HG02571 (cell line): ENCODE data around the gene BORA.
A peak's percentile ranks its signal among the peaks of the same experiment; 100 is the strongest.
"Not testable (repeated sequence)": the region's sequence is repeated elsewhere in the genome, so short reads cannot be mapped to it uniquely, and the experiment has no call there.

Experiments used
- ATAC-seq: cut with Tn5 transposase; IDR thresholded peaks from one replicate; pipeline ENCODE4 v1.9.1; 2021; ENCODE audit warnings: mild to moderate bottlenecking, moderate library complexity; ENCODE audit not compliant: unreplicated experiment

BORA gene

DNA sequence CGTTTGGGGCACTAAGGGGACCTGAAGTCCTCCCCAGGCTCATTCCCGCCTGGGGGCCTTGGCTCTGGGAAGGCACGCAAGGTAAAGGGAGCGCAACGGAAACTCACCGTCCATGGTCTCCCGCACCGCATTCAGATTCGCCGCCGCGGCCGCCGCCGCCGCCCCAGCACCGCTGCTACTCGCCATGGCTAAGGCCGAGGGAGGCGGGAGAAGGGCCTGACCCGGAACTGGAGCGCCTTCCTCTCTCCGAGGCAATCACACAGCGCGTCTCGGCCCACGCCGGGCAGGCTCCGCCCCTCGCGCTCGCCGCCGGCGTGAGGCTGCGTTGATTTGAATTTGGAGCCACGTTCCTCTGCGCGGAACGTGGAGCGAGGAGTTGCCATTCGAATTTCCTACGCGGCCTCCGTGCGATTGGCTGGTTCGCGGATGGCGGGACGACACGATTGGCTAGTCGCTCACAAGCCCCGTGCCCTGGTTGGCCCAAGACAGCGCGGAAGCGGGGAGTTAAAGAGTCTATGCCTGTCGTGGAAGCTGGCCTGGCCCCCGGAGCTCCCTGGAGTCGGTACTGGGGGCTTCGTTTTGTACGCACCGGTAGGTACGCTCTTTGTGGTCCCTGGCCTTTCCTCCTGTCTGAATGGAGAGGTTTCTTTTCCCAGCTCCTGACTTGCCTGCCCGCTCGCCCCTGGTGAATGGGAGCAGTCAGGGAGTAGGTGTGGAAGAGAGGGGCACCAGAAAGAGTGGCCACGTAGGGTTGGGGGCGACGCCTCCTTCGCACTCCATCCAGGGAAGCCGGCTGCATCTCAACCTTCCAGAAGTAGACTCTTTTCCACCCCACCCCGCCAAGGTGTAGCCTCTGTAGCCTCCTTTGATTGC, at the start of gene BORA, which contains the start of gene MZT1:
Gene BORA, plus strand, starts transcription at position 507 of the 873 bp plus-strand sequence. CDS start 1,018 bp downstream, outside the sequence.
Gene MZT1, minus strand, starts transcription at position 213 of the 873 bp plus-strand sequence. Its CDS starts 27 bp downstream, at position 186.
- peak; percentile 96 for ATAC-seq

DNA sequence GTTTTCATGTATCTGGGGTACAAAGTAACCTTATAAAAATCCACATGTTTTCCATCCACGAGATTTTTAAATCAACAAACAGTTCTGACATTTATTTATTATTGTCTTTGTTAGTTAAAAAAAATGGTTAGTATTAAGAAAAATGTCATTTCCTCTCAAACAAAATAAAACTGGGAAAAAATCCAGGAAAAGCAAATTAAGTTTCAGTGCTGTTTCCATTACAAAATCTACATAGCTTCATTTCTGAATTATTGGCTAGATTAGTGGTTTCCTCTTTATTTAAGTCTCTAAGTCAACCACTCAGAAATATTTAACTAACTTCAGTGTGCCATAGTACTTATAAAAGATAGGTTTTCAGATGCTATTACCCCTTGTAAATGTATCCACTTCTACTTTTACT, 49.4 kb upstream of the BORA start:
- no peak for ATAC-seq

DNA sequence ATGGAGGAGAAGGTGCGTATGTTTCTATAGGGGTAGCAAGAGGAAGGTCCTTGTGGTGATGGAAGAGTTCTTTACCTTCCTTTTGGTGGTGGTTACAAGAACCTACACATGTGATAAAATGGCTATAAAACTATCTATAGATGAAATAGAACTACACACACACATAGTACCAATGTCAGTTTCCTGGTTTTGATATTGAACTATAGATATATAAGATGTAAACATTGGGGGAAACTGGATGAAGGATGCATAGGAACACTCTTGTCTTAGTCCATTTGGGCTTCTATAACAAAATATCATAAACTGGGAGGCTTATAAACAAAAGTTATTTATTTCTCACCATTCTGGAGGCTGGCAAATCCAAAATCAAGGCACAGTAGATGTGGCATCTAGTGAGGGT, 47.4 kb upstream of the BORA start:
- ATAC-seq = no peak

DNA sequence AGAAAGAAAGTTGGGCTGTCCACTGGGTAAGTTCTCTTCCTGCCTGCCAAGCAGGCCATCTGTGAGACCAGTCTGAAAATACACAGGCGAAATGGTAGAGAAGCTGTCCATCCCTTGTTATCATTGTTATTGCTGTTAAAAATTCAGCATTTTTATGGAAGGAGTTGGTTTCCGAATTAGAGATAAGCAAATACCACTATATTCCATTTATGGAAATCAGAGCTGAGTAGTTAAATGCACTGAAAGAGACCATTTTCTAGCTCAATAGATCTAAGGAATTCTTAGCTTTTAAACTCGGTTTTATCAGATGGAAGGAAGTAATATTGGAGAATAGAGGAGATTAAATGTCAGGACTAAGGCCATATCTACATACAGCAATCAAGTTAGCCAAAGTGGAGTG, 41.0 kb upstream of the BORA start:
- no peak for ATAC-seq

DNA sequence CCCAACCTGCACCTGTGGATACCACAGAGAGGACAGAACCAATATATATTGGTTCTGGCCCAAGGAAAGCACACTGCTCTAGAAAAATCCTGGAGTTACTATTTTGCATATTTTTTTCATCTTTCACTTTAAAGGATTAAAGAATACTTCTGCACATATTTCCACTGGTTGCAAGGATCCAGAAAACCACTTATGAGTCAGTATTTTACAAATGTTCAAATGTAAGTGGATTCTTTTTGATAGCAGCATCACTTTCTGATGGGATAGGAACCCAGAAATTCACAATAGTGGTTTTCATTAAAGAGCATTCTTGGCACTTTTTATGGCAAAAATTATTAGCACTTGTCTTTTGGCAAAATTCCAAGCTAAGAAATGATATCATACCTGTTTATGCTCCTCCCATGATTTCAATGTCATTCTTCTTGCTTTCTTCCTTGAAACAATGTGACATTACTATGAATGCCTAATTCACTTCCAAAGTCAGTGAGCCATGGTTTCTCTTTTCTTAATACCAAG, 38.5 kb upstream of the BORA start:
- no peak for ATAC-seq

DNA sequence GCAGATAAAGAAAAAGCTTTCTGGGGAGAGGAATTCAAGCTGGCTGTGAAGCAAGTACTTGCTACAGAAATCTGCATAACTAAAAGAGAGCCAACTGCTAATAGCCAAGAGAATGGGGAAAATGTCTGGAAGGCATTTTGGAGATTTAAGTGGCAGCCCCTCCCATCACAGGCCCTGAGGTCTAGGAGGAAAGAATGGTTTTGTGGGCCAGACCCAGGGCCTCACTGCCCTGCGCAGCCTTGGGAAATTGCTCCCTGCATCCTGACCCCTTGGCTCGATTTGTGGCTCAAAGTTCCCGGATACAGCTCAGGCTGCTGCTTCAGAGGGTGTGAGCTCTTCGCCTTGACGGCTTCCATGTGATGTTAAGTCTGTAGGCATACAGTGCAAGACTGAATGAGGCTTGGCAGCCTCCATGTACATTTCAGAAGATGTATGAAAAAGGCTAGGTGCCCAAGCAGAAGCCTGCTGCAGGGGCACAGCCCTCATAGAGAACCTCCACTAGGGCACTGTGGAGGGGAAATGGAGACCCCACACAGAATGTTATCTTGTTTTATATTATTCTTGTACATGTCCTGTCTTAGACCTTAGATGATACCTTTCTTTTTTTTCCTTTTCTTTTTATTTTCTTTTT, 34.7 kb upstream of the BORA start:
- ATAC-seq = no peak

DNA sequence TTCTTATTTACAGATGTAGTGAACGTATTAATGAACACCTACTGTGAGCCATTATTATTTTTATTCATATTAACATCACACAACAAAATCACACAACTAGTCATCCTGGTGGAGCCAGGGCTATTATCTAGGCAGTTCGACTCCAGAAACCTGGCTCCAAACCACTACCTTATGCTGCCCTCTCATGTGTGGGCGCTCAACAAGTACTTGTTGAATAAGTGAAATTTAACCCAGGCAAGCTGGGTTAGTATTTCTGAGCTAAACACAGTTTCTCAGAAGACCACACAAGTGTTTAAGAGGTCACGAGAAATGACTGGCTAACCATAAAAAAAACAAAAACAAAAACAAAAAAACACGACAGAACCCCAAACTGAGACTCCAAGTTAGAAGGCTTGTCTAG, 33.9 kb upstream of the BORA start:
- no peak for ATAC-seq

DNA sequence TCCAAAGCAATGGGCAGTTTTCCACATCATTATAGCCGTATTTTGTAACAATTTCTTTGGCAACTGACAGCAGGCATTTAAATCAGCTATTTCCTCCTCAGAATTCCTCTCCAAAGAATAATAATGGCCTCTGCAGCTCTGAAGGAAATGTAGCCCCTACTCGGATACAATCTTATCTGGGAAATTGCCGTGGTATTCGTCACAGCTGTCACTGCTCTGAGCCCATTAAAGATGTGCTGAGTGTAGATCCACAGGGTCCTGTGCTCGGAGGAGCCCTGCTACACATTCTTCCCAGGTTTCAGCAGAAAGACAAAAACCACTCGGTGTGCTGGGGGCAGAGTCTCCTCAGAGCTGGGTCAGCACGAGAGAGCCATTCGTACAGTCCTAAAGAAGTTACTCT, 33.4 kb upstream of the BORA start:
- ATAC-seq = no peak

DNA sequence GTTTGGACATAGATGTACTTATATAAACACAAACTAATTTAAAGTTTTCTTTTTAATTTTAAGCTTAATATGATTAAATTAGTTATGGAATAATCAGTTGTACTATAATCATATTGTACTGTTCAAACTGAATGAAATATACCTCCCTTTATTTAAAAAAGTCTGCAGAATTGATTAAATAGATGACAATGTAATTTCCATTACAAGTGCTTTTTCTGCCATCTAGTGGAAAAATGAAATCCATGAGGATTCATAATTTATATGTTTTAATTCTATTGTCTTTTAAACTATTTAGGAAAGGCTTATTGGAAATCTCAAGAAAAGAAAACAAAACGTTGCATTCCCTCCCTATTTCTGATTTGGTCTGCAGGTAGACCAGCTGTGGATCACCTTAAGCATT, 31.1 kb upstream of the BORA start:
- ATAC-seq = no peak

DNA sequence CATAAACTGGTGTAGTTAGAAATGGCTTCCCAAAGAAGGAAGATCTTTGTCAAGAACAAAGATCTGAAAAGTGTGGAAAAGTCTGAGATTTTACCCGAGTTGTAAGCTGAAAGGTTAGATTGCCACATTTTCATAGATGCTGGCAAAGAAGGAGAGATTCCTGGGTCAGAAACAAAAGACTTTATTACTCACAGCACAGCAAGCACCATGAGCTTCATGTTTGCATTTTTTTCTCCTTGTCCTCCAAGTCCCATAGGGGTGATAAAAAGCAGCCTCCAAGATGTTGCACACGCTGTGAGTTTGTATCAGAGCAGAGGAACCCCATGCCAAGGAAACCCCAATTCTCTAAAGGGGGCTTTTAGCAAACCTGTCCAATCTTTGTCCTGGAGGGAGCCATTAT, 29.6 kb upstream of the BORA start:
- no peak for ATAC-seq

DNA sequence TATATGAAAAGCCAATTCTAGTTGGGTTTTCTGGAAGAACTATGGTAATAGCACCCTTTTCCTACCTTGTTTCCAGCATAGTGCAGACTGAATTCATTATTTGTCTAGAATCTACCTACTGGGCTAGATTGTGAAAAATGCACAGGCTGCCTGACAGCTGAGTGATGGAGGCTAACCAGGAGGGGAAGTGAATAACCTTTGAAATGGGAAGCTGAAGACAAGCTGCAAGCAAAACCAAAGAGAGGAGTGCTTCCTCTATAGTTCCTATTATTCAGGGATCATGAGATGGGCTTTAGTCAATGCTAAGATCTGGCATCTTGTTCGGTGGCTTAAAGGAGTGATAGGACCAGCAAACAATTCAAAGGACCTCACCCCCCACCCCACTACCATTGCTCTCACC, 27.2 kb upstream of the BORA start:
- no peak for ATAC-seq

DNA sequence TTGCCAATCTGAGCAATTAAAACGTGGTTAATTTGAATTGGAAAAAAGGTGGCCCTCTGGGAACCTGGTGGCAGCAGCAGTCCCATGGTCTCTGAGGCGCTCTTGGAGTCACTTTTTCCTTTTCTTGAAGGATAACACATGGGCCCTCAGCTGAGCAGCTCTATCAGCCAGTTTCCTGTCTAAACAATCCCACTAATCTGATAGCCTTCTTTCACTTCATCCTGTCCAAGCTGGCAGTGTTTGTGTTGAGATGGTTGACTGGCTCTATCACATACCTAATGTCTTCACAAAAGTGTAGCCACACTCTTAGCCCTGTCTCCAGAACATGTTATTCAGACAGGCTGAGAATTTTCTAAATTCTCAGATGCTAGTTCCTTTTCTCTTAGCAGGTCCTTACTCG, 10.9 kb upstream of the BORA start:
- no peak for ATAC-seq

DNA sequence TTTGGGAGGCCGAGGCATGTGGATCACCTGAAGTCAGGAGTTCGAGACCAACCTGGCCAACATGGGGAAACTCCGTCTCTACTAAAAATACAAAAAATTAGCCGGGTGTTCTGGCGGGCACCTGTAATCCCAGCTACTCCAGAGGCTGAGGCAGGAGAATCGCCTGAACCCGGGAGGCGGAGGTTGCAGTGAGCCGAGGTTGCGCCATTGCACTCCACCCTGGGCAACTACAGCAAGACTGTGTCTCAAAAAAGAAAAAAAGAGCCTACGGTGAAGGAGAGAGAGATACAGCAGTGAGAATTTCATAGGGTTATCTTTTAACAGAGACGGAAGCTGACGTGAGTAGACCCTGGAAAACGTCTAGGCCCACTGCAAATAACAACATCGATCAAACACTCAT, 1.5 kb upstream of the BORA start:
- ATAC-seq = not testable (repeated sequence)

DNA sequence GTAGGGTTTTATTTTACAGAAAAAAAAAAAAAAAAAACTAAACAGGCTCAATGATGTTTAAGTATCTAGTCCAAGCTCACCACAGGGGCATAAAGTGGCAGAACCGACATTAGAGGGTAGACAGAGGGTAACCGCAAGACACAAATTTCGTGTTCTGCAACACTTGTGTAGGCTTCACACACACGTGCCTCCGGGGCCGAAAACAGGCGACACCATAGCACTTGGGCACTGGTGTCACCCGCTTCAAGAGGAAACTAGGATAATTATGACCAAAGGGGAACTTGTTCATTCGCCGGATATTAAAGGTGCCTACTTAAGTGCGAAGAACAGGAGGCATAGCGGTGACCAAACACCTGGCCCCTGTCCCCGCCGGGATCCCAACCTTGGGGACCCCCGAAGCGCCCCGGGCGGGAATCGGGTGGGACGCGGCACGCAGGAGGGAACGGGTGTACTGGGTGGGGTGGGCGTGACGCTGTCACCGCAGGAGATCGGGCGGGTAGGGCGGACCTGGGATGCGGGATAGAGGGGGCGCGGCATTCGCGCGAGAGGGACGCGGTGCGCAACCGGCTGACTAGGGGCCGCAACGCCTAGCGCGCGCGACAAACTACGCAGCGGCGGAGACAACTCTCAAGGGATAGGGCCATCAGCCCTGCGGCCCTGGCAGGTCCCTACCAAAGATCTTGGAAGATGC, 852 bp upstream of the BORA start:
- ATAC-seq = peak; percentile 26

DNA sequence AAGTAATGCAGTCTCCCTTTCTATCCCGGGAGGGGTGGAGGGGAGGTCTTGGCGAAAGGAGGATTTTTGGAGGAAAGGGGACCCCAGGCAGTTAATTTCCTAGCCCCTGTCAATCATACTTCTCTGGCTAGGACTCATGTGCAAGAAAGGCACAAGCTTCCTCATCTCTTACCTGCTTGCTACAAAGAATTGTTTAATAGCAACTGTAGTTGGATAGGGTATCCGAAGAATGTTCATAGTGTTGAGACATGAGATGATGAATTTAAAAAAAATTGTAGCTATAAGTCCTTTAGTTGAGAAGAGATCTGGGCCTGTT, 525 bp downstream of the BORA start:
- ATAC-seq = no peak

DNA sequence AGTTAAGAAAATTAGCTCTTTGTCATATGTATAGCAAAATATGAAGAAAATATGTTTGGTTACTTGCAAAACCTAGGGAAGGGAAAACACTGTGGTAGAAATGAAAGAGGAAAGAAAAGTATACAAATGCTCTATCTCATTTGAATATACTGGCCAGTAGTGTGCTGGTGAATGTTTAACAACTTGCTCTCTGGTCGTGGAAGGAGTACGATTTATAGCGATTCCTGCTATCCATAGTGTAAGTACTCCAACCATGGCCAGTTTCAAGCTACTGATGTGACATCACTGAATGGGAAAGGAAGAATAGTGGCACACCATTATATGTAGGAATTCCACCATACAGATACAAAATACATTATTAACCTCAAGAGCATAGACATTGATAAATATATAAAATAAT, 9.3 kb downstream of the BORA start:
- no peak for ATAC-seq

DNA sequence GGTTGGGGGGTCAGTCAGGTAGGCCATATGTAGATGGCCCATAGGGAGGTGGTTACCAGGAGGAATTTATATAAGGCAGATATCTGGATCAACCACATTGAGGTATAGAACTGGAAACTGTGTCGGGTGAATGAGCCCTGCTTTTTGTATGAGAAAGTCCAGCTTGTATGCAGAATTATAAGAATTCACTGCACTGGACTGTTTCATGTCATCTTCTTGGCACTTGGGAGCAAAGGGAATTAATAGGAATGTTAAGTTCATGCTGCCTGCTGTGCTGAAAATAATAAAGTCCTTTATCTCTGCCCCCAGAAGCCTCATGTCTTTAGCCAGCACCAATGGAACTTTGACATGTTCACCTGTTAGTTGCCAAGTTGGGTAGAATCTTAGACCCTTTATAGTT, 12.3 kb downstream of the BORA start:
- no peak for ATAC-seq

DNA sequence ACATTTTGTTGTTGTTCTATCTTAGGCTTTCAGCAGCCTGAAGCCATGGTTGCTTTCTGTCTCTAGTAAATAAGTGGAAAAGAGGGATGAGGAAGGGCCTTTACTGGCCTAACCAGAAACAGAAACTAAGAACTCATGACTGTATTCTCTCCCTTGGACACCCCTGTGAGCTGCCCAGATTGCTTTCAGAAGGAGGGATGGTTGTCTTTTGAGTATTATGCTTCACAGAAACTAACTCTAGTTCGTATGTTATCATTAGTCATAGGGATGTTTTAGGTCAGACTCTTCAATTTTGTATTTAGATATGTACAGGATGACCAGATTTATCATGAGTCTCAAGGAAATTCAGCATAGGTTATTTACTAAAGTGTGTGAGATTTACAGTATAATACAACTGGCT, 17.5 kb downstream of the BORA start:
- ATAC-seq = no peak

DNA sequence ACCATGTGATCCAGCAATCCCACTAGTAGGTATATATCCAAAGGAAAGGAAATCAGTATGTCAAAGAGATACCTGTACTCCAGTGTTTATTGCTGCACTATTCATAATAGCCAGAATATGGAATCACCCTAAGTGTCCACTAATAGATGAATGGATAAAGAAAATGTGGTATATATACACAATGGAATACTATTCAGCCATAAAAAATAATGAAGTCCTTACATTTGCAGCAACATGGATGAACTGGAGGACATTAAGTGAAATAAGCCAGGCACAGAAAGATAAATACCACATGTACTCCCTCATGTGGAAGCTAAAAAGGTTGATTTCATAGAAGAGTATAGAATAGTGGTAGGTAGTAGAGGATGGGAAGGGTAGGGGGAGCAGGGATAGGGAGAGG, 23.5 kb downstream of the BORA start:
- ATAC-seq = no peak

DNA sequence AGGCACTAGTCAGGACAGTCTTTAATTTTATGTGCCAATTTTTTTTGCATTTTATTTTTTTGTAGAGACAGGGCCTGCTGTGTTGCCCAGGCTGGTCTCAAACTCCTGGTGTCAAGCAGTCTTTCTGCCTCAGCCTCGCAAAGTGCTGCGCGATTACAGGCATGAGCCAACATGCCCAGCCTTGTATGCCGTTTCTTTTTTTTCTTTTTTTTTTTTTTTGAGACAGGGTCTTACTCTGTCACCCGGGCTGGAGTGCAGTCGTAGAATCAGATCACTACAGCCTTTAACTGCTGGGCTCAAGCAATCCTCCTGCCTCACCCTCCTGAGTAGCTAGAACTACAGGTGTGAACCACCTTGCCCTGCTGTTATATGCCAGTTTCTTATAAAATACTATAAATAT, 26.4 kb downstream of the BORA start:
- no peak for ATAC-seq

DNA sequence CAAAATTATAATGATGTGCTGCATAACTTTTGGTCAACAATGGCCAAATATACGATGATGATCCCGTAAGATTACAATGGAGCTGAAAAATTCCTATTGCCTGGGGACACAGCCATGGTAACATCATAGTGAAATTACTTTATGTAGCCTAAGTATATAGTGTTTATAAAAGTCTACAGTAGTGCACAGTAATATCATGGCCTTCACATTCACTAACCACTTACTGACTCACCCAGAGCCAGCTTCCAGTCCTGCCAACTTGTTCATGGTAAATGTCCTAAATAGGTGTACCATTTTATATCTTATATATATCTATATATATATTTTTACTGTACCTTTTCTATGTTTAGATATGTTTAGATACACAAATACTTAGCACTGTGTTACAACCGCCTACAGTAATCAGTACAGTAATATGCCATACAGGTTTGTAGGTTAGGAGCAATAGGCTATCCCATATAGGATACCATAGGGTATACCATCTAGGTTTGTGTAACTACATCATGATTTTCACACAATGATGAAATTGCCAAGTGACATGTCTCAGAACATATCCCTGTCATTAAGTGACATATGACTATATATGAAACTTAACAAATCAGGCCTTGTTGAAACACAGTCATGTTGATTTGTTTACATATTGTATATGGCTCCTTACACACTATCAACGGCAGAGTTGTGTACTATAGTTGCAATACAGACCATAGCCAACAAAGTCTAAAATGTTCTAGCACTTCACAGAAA, 30.2 kb downstream of the BORA start:
- no peak for ATAC-seq
